Epithelial cell of proximal tubule (primary cell): Measurements from ENCODE around the gene SETD7. TPM values are rescaled to one million over a fixed set of nuclear protein-coding genes. Genes with fewer than 3 reads are reported as not detected.
"Not testable (repeated sequence)": the region's sequence is repeated elsewhere in the genome, so short reads cannot be mapped to it uniquely, and the experiment has no call there.

Experiments used
- DNase-seq: peaks from one replicate; pipeline ENCODE4 v3.0.0-alpha.2; 2011; ENCODE audit warnings: low read depth
- H3K4me3 ChIP-seq: 2 replicates; pipeline ENCODE4 v1.5.1; 2011; ENCODE audit warnings: low read depth, mild to moderate bottlenecking, low read length
- total RNA-seq: library from RNA; depleted of rRNA; stranded (reverse); fragments of >200 nt; gene quantifications from 2 replicates; pipeline ENCODE4 v1.2.3, GENCODE V29; 2015
- TF ChIP-seq, protein P1 (sequence below): conservative IDR thresholded peaks from 2 replicates; pipeline ENCODE4 v1.5.1; 2012; ENCODE audit warnings: low read depth, mild to moderate bottlenecking, low read length

Gene SETD7
- total RNA-seq, 1 donor from 2014 or later = 21.7 TPM

DNA sequence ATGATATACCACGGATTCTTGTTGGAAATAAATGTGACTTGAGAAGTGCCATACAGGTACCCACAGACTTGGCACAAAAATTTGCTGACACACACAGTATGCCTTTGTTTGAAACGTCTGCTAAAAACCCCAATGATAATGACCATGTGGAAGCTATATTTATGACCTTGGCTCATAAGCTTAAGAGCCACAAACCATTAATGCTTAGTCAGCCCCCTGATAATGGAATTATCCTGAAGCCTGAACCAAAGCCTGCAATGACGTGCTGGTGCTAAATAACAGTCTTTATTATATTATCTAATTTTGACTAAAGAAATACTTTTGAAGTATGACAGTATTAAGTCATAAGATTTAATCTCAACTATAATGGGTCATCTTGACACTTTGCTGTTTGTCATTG lies 83.2 kb downstream of the SETD7 start:
- TF ChIP-seq, protein P1, sequence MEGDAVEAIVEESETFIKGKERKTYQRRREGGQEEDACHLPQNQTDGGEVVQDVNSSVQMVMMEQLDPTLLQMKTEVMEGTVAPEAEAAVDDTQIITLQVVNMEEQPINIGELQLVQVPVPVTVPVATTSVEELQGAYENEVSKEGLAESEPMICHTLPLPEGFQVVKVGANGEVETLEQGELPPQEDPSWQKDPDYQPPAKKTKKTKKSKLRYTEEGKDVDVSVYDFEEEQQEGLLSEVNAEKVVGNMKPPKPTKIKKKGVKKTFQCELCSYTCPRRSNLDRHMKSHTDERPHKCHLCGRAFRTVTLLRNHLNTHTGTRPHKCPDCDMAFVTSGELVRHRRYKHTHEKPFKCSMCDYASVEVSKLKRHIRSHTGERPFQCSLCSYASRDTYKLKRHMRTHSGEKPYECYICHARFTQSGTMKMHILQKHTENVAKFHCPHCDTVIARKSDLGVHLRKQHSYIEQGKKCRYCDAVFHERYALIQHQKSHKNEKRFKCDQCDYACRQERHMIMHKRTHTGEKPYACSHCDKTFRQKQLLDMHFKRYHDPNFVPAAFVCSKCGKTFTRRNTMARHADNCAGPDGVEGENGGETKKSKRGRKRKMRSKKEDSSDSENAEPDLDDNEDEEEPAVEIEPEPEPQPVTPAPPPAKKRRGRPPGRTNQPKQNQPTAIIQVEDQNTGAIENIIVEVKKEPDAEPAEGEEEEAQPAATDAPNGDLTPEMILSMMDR = no peak
- DNase-seq = no peak
- no peak overlapping the region for H3K4me3 ChIP-seq

DNA sequence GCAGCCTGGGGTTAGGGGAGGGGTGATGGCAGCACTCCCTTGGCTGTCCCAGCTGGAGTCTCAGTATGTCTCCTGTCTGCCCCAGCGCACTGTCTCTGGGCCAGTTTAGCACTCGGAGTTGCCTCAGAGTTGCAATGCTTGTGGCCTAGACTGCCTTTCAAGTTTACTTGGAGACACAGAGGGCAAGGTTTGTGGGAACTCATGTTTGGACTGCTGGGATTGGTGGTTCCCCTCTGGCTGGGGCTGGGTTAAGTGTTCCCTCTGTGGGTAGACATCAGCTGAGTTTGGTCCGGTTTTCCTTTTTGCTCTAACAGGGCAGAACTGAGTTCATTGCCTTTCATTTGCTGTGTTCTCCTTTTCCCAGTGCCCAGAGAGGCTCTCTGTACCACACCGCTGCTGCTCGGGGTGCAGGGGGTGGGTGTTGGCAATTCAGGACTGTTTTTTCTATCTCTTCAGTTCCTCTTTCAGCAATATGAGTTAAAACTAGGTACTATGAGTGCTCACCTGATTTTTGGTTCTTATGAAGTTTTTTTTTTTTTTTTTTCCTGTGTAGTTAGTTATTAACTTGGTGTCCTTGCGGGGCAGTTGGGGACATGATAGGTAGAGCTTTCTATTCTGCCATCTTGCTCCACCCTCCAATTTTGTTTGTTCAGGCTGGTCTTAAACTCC lies 84.9 kb downstream of the SETD7 start:
- H3K4me3 ChIP-seq = no peak overlapping the region
- TF ChIP-seq, protein P1 = no peak
- DNase-seq = no peak

DNA sequence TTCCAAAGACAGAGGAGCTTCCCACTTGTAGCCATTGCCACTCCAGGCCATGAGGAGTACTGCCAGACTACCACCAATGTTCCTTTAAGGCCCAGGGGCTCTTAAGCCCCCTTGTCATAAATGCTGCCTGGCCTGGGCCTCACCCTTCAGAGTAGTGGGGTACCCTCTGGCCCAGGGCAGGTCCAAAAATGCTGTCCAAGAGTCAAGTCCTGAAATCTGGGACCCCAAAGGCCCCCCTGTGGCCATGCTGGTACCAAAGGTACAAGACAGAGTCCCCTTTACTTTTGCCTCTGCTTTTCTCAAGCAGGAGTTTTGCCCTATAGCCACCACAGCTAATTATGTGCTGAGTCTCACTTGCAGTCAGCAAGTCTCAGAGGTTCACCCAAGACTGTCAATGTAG lies 85.7 kb downstream of the SETD7 start:
- H3K4me3 ChIP-seq = no peak overlapping the region
- TF ChIP-seq, protein P1 = no peak

DNA sequence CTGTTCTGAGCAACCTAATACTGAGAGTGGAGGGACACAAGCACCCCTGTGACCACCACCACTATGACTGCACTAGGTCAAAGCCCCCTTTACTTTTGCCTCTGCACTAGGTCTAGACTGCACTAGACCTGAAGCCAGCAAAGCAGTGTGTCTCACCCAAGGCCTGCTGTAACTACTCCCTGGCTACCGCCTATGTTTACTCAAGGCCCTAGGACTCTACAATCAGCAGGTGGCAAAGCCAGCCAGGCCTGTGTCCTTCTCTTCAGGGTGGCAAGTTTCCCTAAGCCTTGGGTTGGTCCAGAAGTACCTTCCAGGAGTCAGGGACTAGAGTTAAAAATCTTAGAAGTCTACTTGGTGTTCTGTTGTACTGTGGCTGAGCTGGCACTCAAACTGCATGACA lies 86.2 kb downstream of the SETD7 start:
- no peak for DNase-seq
- H3K4me3 ChIP-seq = no peak overlapping the region
- TF ChIP-seq, protein P1 = no peak

More for the DNA sequence above, 85.7 kb downstream of the SETD7 start:
- no peak for DNase-seq

DNA sequence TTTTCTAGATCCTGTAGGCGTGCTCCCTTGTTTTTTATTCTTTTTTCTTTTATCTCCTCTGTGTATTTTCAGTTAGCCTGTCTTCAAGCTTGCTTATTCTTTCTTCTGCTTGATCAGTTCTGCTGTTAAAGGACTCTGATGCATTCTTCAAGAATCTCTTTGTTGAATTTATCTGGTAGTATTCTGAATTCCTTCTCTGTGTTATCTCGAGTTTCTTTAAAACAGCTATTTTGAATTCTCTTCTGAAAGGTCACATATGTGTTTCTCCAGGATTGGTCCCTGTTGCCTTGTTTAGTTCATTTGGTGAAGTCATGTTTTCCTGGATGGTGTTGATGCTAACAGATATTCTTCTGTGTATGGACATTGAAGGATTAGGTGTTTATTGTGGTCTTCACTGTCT lies 86.8 kb downstream of the SETD7 start:
- DNase-seq = no peak
- no peak overlapping the region for H3K4me3 ChIP-seq
- TF ChIP-seq, protein P1 = no peak

DNA sequence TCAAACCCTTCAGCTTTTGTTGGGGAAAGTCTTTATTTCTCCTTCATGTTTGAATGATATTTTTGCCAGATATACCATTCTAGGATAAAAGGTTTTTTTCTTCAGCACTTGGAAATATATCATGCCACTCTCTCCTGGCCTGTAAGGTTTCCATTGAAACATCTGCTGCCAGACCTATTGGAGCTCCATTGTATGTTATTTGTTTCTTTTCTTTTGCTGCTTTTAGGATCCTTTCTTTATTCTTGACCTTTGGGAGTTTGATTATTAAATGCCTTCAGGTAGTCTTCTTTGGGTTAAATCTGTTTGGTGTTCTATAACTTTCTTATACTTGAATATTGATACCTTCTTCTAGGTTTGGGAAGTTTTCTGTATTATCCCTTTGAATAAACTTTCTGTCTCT lies 87.3 kb downstream of the SETD7 start:
- H3K4me3 ChIP-seq, DNase-seq: not testable (repeated sequence)

DNA sequence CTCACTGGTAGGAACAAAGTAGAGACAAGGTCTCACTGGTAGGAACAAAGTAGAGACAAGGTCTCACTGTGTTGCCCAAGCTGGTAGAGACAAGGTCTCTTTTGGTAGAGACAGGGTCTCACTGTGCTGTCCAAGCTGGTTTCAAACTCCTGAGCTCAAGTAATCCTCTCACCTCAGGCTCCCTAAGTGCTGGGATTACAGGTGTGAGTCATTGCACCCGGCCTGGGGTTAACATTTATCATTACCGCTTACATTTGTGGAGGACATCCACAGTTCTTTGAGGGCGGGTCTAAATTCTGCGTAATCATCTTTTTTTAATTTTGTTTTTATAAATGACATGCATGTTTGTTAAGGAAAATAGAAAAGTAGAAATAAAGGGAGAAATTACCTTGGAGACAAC lies 90.1 kb downstream of the SETD7 start:
- TF ChIP-seq, protein P1 = no peak
- DNase-seq = no peak

DNA sequence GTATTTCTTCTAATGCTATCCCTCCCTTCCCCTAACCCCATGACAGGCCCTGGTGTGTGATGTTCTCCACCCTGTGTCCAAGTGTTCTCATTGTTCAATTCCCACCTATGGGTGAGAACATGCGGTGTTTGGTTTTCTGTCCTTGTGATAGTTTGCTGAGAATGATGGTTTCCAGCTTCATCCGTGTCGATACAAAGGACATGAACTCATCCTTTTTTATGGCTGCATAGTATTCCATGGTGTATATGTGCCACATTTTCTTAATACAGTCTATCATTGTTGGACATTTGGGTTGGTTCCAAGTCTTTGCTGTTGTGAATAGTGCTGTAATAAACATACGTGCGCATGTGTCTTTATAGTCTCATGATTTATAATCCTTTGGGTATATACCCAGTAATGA lies 91.5 kb downstream of the SETD7 start:
- not testable (repeated sequence) for H3K4me3 ChIP-seq, DNase-seq

More for the DNA sequence above, 90.1 kb downstream of the SETD7 start:
- H3K4me3 ChIP-seq = no peak overlapping the region
